ENCODE results near the gene MAP3K9.

MAP3K9 gene

GRCh38 chr14:70832561-70833305, 23.4 kb upstream of the MAP3K9 start:
- POLR2A ChIA-PET: no interaction called here
- no peak overlapping the region for H3K4me3 ChIP-seq (ENCODE audit: low read depth, low read length)
- CTCF ChIA-PET: interaction anchor here (1.2 to 8.3 kb wide), 3 partner anchors 11 to 74 kb away, joined by 3 to 87 read pairs (median 5); partner anchors contain the start of gene PCNX1
- no peak for DNase-seq (ENCODE audit: low read depth, low spot score)
- TF ChIP-seq CTCF (IDR thresholded peaks at IDR 0.05; ENCODE audit: insufficient read depth, low read length, missing control alignments): no peak

- POLR2A ChIA-PET: no interaction called here
Measured at GRCh38 chr14:70830998-70831781, 21.9 kb upstream of the MAP3K9 start.

GRCh38 chr14:70828188-70828587, 18.9 kb upstream of the MAP3K9 start:
- POLR2A ChIA-PET: no interaction called here
- no peak for TF ChIP-seq CTCF (IDR thresholded peaks at IDR 0.05; ENCODE audit: insufficient read depth, low read length, missing control alignments)
- H3K4me3 ChIP-seq (ENCODE audit: low read depth, low read length): no peak overlapping the region
- CTCF ChIA-PET: interaction anchor here (0.6 to 8.3 kb wide), 9 partner anchors 9 to 304 kb away, joined by 3 to 87 read pairs (median 6); partner anchors contain the start of gene PCNX1
- no peak for DNase-seq (ENCODE audit: low read depth, low spot score)

More at GRCh38 chr14:70830998-70831781, 21.9 kb upstream of the MAP3K9 start:
- DNase-seq (ENCODE audit: low read depth, low spot score): no peak
- TF ChIP-seq CTCF (IDR thresholded peaks at IDR 0.05; ENCODE audit: insufficient read depth, low read length, missing control alignments): no peak
- CTCF ChIA-PET: interaction anchor here (1.0 to 8.3 kb wide), 3 partner anchors 12 to 141 kb away, joined by 3 to 87 read pairs (median 5); no protein-coding TSS in a partner anchor
- no peak overlapping the region for H3K4me3 ChIP-seq (ENCODE audit: low read depth, low read length)

GRCh38 chr14:70827752-70828151, 18.4 kb upstream of the MAP3K9 start:
- CTCF ChIA-PET: interaction anchor here (0.7 to 8.3 kb wide), 9 partner anchors 9 to 148 kb away, joined by 3 to 87 read pairs (median 6); partner anchors contain the start of gene PCNX1
- H3K4me3 ChIP-seq (ENCODE audit: low read depth, low read length): no peak overlapping the region
- DNase-seq (ENCODE audit: low read depth, low spot score): no peak
- POLR2A ChIA-PET: no interaction called here
- no peak for TF ChIP-seq CTCF (IDR thresholded peaks at IDR 0.05; ENCODE audit: insufficient read depth, low read length, missing control alignments)

GRCh38 chr14:70827347-70827746, 18.0 kb upstream of the MAP3K9 start:
- CTCF ChIA-PET: interaction anchor here (0.7 to 8.3 kb wide), 8 partner anchors 8 to 149 kb away, joined by 3 to 87 read pairs (median 6); partner anchors contain the start of gene PCNX1
- no peak for TF ChIP-seq CTCF (IDR thresholded peaks at IDR 0.05; ENCODE audit: insufficient read depth, low read length, missing control alignments)
- POLR2A ChIA-PET: no interaction called here
- H3K4me3 ChIP-seq (ENCODE audit: low read depth, low read length): no peak overlapping the region
- no peak for DNase-seq (ENCODE audit: low read depth, low spot score)

GRCh38 chr14:70823281-70823680, 14.0 kb upstream of the MAP3K9 start:
- ChIA-PET POLR2A (interaction anchor here (0.7 kb wide), 1 partner anchor 17 kb away, joined by 3 read pairs; no protein-coding TSS in a partner anchor), CTCF (interaction anchor here (0.9 to 8.6 kb wide), 9 partner anchors 11 to 160 kb away, joined by 3 to 112 read pairs (median 3); no protein-coding TSS in a partner anchor)
- no peak for TF ChIP-seq CTCF (IDR thresholded peaks at IDR 0.05; ENCODE audit: insufficient read depth, low read length, missing control alignments)
- H3K4me3 ChIP-seq (ENCODE audit: low read depth, low read length): no peak overlapping the region
- no peak for DNase-seq (ENCODE audit: low read depth, low spot score)

Data from AG04449 (cell line).